ENCODE measurements around the gene ZNF627. TPM values are rescaled to one million over a fixed set of nuclear protein-coding genes. Genes with fewer than 3 reads are reported as not detected.
"Not testable (repeated sequence)": the region's sequence is repeated elsewhere in the genome, so short reads cannot be mapped to it uniquely, and the experiment has no call there.

Gene ZNF627
- total and polyA plus RNA-seq, 10 donors: 4.5 to 14.5 (median 11.9) TPM

GRCh38 chr19:11626252-11626651, 29.0 kb downstream of the ZNF627 start:
- Histone ChIP-seq H3K36me3 (peaks cover 0 to 9% (median under 1%) of the 10 kb centered on the region in 6 donors), H3K27ac (no peak overlapping the region), H3K4me3 (no peak overlapping the region), H3K9me3 (no peaks in the 10 kb centered on the region), H3K4me1 (peaks cover 0 to 21% (median 12%) of the 10 kb centered on the region in 6 donors), H3K27me3 (replicated peaks in 1 of 7) (peaks cover 0 to 10% (median 0%) of the 10 kb centered on the region in 7 donors)
- DNase-seq: no peak
- intact Hi-C loops (cut with DNase I; ENCODE audit: low total_unique reads): no loop called here
- no peak for TF ChIP-seq POLR2A (IDR thresholded peaks at IDR 0.05)
- TF ChIP-seq POLR2AphosphoS5 (IDR thresholded peaks at IDR 0.05): peak in 1 of 3 donors; percentile 20
- 68 to 82% (median 76%) methylated on average over 15 of the region's 15 CpGs for WGBS, 5 donors

- WGBS, 5 donors: 80 to 89% (median 86%) methylated on average over 9 of the region's 9 CpGs
- no peak for DNase-seq
- Histone ChIP-seq H3K4me3 (no peak overlapping the region), H3K4me1 (no peaks in the 10 kb centered on the region), H3K9me3 (peaks cover 0 to 22% (median 4%) of the 10 kb centered on the region in 8 donors), H3K27ac (no peak overlapping the region), H3K36me3 (no peaks in the 10 kb centered on the region), H3K27me3 (replicated peaks in 1 of 7) (no peaks in the 10 kb centered on the region)
- intact Hi-C loops (cut with DNase I; ENCODE audit: low total_unique reads): no loop called here
- TF ChIP-seq CTCF (IDR thresholded peaks at IDR 0.05 in 8 of 11, conservative IDR thresholded peaks at IDR 0.05 in 3 of 11) (no peak), POLR2A (IDR thresholded peaks at IDR 0.05) (no peak), POLR2AphosphoS5 (IDR thresholded peaks at IDR 0.05) (no peak)
These were observed 35.9 kb downstream of the ZNF627 start for GRCh38 chr19:11633223-11633622.

- H3K27me3 ChIP-seq (replicated peaks in 1 of 7); H3K4me3 ChIP-seq; DNase-seq; intact Hi-C loops (cut with DNase I; ENCODE audit: low total_unique reads); H3K4me1 ChIP-seq; H3K36me3 ChIP-seq; H3K27ac ChIP-seq: not testable (repeated sequence)
- 93 to 96% (median 94%) methylated on average over 3 of the region's 3 CpGs for WGBS, 5 donors
- peaks cover 0 to 22% (median 4%) of the 10 kb centered on the region in 8 donors for H3K9me3 ChIP-seq
These were observed 36.9 kb downstream of the ZNF627 start for GRCh38 chr19:11634018-11634662.

GRCh38 chr19:11639245-11639601, 41.9 kb downstream of the ZNF627 start:
- Histone ChIP-seq H3K27me3 (replicated peaks in 1 of 7) (peaks cover 0 to 28% (median 0%) of the 10 kb centered on the region in 7 donors), H3K4me3 (peak overlapping the region in 6 of 8 donors; percentile 54 to 75 (median 64)), H3K36me3 (no peaks in the 10 kb centered on the region), H3K27ac (no peak overlapping the region), H3K9me3 (peaks cover 0 to 6% (median 0%) of the 10 kb centered on the region in 8 donors), H3K4me1 (peaks cover 0 to 14% (median 10%) of the 10 kb centered on the region in 6 donors)
- no peak for DNase-seq
- no peak for TF ChIP-seq CTCF (IDR thresholded peaks at IDR 0.05 in 8 of 11, conservative IDR thresholded peaks at IDR 0.05 in 3 of 11)
- no peak for TF ChIP-seq POLR2A (IDR thresholded peaks at IDR 0.05)
- no peak for TF ChIP-seq POLR2AphosphoS5 (IDR thresholded peaks at IDR 0.05)
- WGBS, 5 donors: 0 to 5% (median 3%) methylated on average over 5 to 7 of the region's 7 CpGs
- intact Hi-C loops (cut with DNase I; ENCODE audit: low total_unique reads): no loop called here

GRCh38 chr19:11639602-11640471, 42.6 kb downstream of the ZNF627 start:
- Histone ChIP-seq H3K4me3 (peak overlapping the region; percentile 54 to 75 (median 59)), H3K36me3 (no peaks in the 10 kb centered on the region), H3K27ac (peak overlapping the region in 2 of 8 donors; percentile 2 to 12), H3K27me3 (replicated peaks in 1 of 7) (peaks cover 0 to 28% (median 0%) of the 10 kb centered on the region in 7 donors), H3K9me3 (peaks cover 0 to 6% (median 0%) of the 10 kb centered on the region in 8 donors), H3K4me1 (peaks cover 0 to 14% (median 10%) of the 10 kb centered on the region in 6 donors)
- intact Hi-C loops (cut with DNase I; ENCODE audit: low total_unique reads): no loop called here
- DNase-seq: peak; percentile 94
- TF ChIP-seq POLR2AphosphoS5 (IDR thresholded peaks at IDR 0.05) (peak in 2 of 3 donors; percentile 21 to 39), POLR2A (IDR thresholded peaks at IDR 0.05) (no peak)
- 2 to 5% (median 3%) methylated on average over 28 to 55 of the region's 55 CpGs for WGBS, 5 donors

Measured in spleen (tissue), 11 donors.